Right lobe of liver (tissue), 6 donors: ENCODE results near the gene TERB1. TPM values are rescaled to one million over a fixed set of nuclear protein-coding genes. Genes with fewer than 3 reads are reported as not detected.
A peak's percentile ranks its signal among the peaks of the same experiment; 100 is the strongest.

Experiments used
- ATAC-seq, 4 donors: fragments of 200-7000 bp; cut with Tn5 transposase; one replicate each; pipeline ENCODE4 v1.9.1; 2020; ENCODE audit warnings: mild to moderate bottlenecking in 4 of 4, moderate library complexity in 4 of 4
- DNase-seq, 3 donors: peaks; one replicate each; pipeline ENCODE4 v3.0.0-alpha.2; 2020
- H3K27ac ChIP-seq, 3 donors: fragments of 200-600 bp; one replicate each; pipeline ENCODE4 v1.8.0; 2022
- H3K27me3 ChIP-seq, 2 donors: fragments of 200-600 bp; one replicate each; pipeline ENCODE4 v1.8.0; 2022
- H3K36me3 ChIP-seq, 4 donors: fragments of 200-600 bp; sonication (generic) in 1 of 4; one replicate each; pipeline versions ENCODE4 v1.5.1 to v1.8.0; 2017 to 2022; ENCODE audit warnings: control low read depth in 1 of 4
- H3K4me1 ChIP-seq, 4 donors: fragments of 200-600 bp; sonication (generic) in 1 of 4; one replicate each; pipeline versions ENCODE4 v1.5.1 to v1.8.0; 2017 to 2022; ENCODE audit warnings: control low read depth in 1 of 4
- H3K4me3 ChIP-seq, 3 donors: fragments of 200-600 bp; one replicate each; pipeline ENCODE4 v1.8.0; 2022
- H3K9me3 ChIP-seq, 4 donors: fragments of 200-600 bp; sonication (generic) in 1 of 4; one replicate each; pipeline versions ENCODE4 v1.5.1 to v1.8.0; 2017 to 2022; ENCODE audit warnings: control low read depth in 1 of 4
- CTCF ChIP-seq, 4 donors: fragments of 200-600 bp in 3 of 4; fragments of 450-650 bp in 1 of 4; IDR thresholded peaks; one replicate each; pipeline versions ENCODE4 v1.5.1 to v1.8.0; 2016 to 2022; ENCODE audit warnings: antibody characterized with exemption in 4 of 4, mild to moderate bottlenecking in 2 of 4
- POLR2A ChIP-seq: fragments of 450-650 bp; IDR thresholded peaks from one replicate; pipeline ENCODE4 v1.6.1; 2017; ENCODE audit warnings: antibody characterized with exemption, mild to moderate bottlenecking
- WGBS: methylation state at CpG from one replicate; pipeline ENCODE4 v1.1.6; 2018; ENCODE audit warnings: low coverage, low lambda C conversion rate; ENCODE audit not compliant: insufficient coverage; ENCODE audit errors: missing lambda C conversion rate; 5-methylcytosine and 5-hydroxymethylcytosine counted together
- intact Hi-C, 2 donors: fragments of 100-400 bp; cut with DNase I; formaldehyde crosslinking; loops; one replicate each; pipeline versions ENCODE4 v1.11.2 to v1.14.1; 2022
- total RNA-seq, 6 experiments: library from RNA; depleted of rRNA in 2 of 6; stranded (reverse); fragments of >200 nt in 2 of 6; fragmentation: NEBNext Ultra II Directional in 3 of 6; extraction: Animal tissue kit (Norgen Biotek cat#: 25700) in 3 of 6; gene quantifications; one replicate each; pipeline versions ENCODE4 v1.1.0 to v1.2.4, GENCODE V29; 2016 to 2023
- donor health status: DM: no; HTN: yes; CAD: no.
- donor health status: DM: no; HTN: no; CAD: no.
- donor health status: DM: no; HTN: no; CAD: no.
- donor health status: DM: no; HTN: yes; CAD: no.
- donor health status: DM: no; HTN: yes; CAD: no.

Gene TERB1
- total RNA-seq, 6 experiments from 2014 or later = not detected

- no peak for DNase-seq
- TF ChIP-seq POLR2A (no peak), CTCF (IDR thresholded peaks at IDR 0.05) (no peak)
- WGBS = 67% methylated on average over 6 of the region's 7 CpGs
- no peaks in the 10 kb centered on the region for H3K36me3 ChIP-seq
- H3K4me1 ChIP-seq = peaks cover 0 to 9% (median 4%) of the 10 kb centered on the region in 4 donors
- H3K9me3 ChIP-seq = no peaks in the 10 kb centered on the region
- no peaks in the 10 kb centered on the region for H3K27me3 ChIP-seq
- intact Hi-C loops = no loop called here
- no peak overlapping the region for H3K4me3 ChIP-seq
- H3K27ac ChIP-seq = no peak overlapping the region
- no peak for ATAC-seq
Observed at GRCh38 chr16:66832661-66833305, 31.4 kb upstream of the TERB1 start.

- H3K36me3 ChIP-seq = no peaks in the 10 kb centered on the region
- TF ChIP-seq POLR2A = no peak
- TF ChIP-seq CTCF (IDR thresholded peaks at IDR 0.05) = no peak
- no peak overlapping the region for H3K4me3 ChIP-seq
- ATAC-seq (no peak), DNase-seq (no peak)
- intact Hi-C loops = no loop called here
- no peaks in the 10 kb centered on the region for H3K9me3 ChIP-seq
- 50% methylated on average over 1 of the region's 3 CpGs for WGBS
- no peak overlapping the region for H3K27ac ChIP-seq
- peaks cover 0 to 9% (median 4%) of the 10 kb centered on the region in 4 donors for H3K4me1 ChIP-seq
- H3K27me3 ChIP-seq = no peaks in the 10 kb centered on the region
Observed at GRCh38 chr16:66832190-66832589, 30.8 kb upstream of the TERB1 start.

- intact Hi-C loops = no loop called here
Observed at GRCh38 chr16:66830422-66831404, 29.3 kb upstream of the TERB1 start, which contains the start of gene NAE1. Gene NAE1, minus strand, starts transcription at chr16:66830976. Its CDS starts 77 bp downstream, at chr16:66830899.

GRCh38 chr16:66824006-66824405 is 22.6 kb upstream of the TERB1 start:
- ATAC-seq (peak in 1 of 4 donors; percentile 22), DNase-seq (no peak)
- Histone ChIP-seq H3K4me3 (no peak overlapping the region), H3K36me3 (peaks cover 0 to 42% (median 21%) of the 10 kb centered on the region in 4 donors), H3K27me3 (no peaks in the 10 kb centered on the region), H3K27ac (no peak overlapping the region), H3K9me3 (no peaks in the 10 kb centered on the region), H3K4me1 (no peaks in the 10 kb centered on the region)
- TF ChIP-seq CTCF (IDR thresholded peaks at IDR 0.05) = no peak
- TF ChIP-seq POLR2A = no peak
- WGBS = 91% methylated on average over 4 of the region's 4 CpGs
- intact Hi-C loops = no loop called here

More at GRCh38 chr16:66830422-66831404, 29.3 kb upstream of the TERB1 start, which contains the start of gene NAE1:
- peak within 1 kb of the TSS; percentile 67 to 75 (median 69) for H3K27ac ChIP-seq
- TF ChIP-seq CTCF (IDR thresholded peaks at IDR 0.05) (peak; percentile 96 to 99 (median 98)), POLR2A (peak; percentile 87)
- H3K4me3 ChIP-seq = peak within 1 kb of the TSS; percentile 72 to 92 (median 76)
- H3K4me1 ChIP-seq = peaks cover 0 to 9% (median 4%) of the 10 kb centered on the region in 4 donors
- no peaks in the 10 kb centered on the region for H3K27me3 ChIP-seq
- DNase-seq = peak; percentile 89 to 90 (median 90)
- peaks cover 0 to 12% (median 4%) of the 10 kb centered on the region in 4 donors for H3K36me3 ChIP-seq
- H3K9me3 ChIP-seq = no peaks in the 10 kb centered on the region
- ATAC-seq = peak; percentile 98 to 99 (median 98)
- WGBS = under 1% methylated on average over 24 of the region's 84 CpGs
